CD14-positive monocyte (primary cell): ENCODE measurements around the gene PTPRH. TPM values are rescaled to one million over a fixed set of nuclear protein-coding genes. Genes with fewer than 3 reads are reported as not detected.

ENCODE experiments used
- DNase-seq, 3 donors: peaks; one replicate each; pipeline ENCODE4 v3.0.0-alpha.2; 2011 to 2022
- H2AFZ ChIP-seq: 2 replicates; pipeline ENCODE4 v1.6.0; 2012; ENCODE audit warnings: mild to moderate bottlenecking, low read depth, low read length, inconsistent platforms; ENCODE audit not compliant: insufficient read depth, poor library complexity, severe bottlenecking
- H3K27ac ChIP-seq, 2 donors: 1 replicate in 1 of 2; 2 replicates in 1 of 2; pipeline ENCODE4 v1.5.1; 2012 to 2013; ENCODE audit warnings: low read length in 2 of 2, control low read depth in 1 of 2, inconsistent platforms in 1 of 2, low read depth in 1 of 2, mild to moderate bottlenecking in 1 of 2
- H3K27me3 ChIP-seq, 2 donors: one replicate each; pipeline versions ENCODE4 v1.6.0 to v1.6.1; 2011 to 2013; ENCODE audit warnings: low read length in 2 of 2; ENCODE audit not compliant: control insufficient read depth in 2 of 2, insufficient read depth in 2 of 2
- H3K36me3 ChIP-seq, 2 donors: replicated peaks in 1 of 2; 1 replicate in 1 of 2; 2 replicates in 1 of 2; pipeline versions ENCODE4 v1.5.1 to v1.6.1; 2012 to 2013; ENCODE audit warnings: low read length in 2 of 2, control low read depth in 1 of 2, inconsistent platforms in 1 of 2, mild to moderate bottlenecking in 1 of 2; ENCODE audit not compliant: insufficient read depth in 2 of 2, control insufficient read depth in 1 of 2
- H3K4me1 ChIP-seq, 2 donors: 1 replicate in 1 of 2; 2 replicates in 1 of 2; pipeline versions ENCODE4 v1.5.1 to v1.6.1; 2012 to 2013; ENCODE audit warnings: low read length in 2 of 2, control low read depth in 1 of 2, inconsistent platforms in 1 of 2, mild to moderate bottlenecking in 1 of 2, moderate library complexity in 1 of 2; ENCODE audit not compliant: insufficient read depth in 2 of 2, control insufficient read depth in 1 of 2
- H3K4me2 ChIP-seq: replicated peaks from 2 replicates; pipeline ENCODE3; 2012; ENCODE audit warnings: low read length, moderate library complexity, mild to moderate bottlenecking; ENCODE audit not compliant: poor library complexity, severe bottlenecking; ENCODE audit errors: extremely low read depth
- H3K4me3 ChIP-seq, 3 experiments: fragments of 200-600 bp in 1 of 3; sonication (generic) in 1 of 3; replicated peaks in 1 of 3; 1 replicate in 2 of 3; 2 replicates in 1 of 3; pipeline ENCODE4 v1.5.1; 2011 to 2013; ENCODE audit warnings: low read length in 3 of 3, mild to moderate bottlenecking in 3 of 3, control low read depth in 2 of 3, low read depth in 2 of 3, inconsistent platforms in 1 of 3, moderate library complexity in 1 of 3
- H3K79me2 ChIP-seq: 2 replicates; pipeline ENCODE4 v1.6.0; 2012; ENCODE audit warnings: mild to moderate bottlenecking, control low read depth, inconsistent platforms, low read length, moderate library complexity; ENCODE audit not compliant: insufficient read depth
- H3K9ac ChIP-seq: 2 replicates; pipeline ENCODE4 v1.6.0; 2017; ENCODE audit warnings: low read length, mild to moderate bottlenecking; ENCODE audit not compliant: insufficient read depth, poor library complexity, severe bottlenecking
- H3K9me3 ChIP-seq, 2 donors: replicated peaks in 1 of 2; 1 replicate in 1 of 2; 2 replicates in 1 of 2; pipeline versions ENCODE4 v1.5.1 to v1.6.1; 2012 to 2013; ENCODE audit warnings: low read length in 2 of 2, control low read depth in 1 of 2; ENCODE audit not compliant: control insufficient read depth in 1 of 2, insufficient read depth in 1 of 2
- H4K20me1 ChIP-seq: 2 replicates; pipeline ENCODE4 v1.6.0; 2012; ENCODE audit warnings: mild to moderate bottlenecking, low read length, control low read depth, moderate library complexity; ENCODE audit not compliant: insufficient read depth
- H3K27ac Mint-ChIP-seq, 7 donors: one replicate each; pipeline ENCODE4 v1.8.0; 2020; ENCODE audit warnings: mild to moderate bottlenecking in 7 of 7, mixed read lengths in 7 of 7, moderate library complexity in 6 of 7, inconsistent platforms in 2 of 7
- H3K27me3 Mint-ChIP-seq, 3 donors: one replicate each; pipeline ENCODE4 v1.8.0; 2021 to 2022; ENCODE audit warnings: low read depth in 3 of 3, mild to moderate bottlenecking in 3 of 3, mixed read lengths in 3 of 3, moderate library complexity in 3 of 3, inconsistent platforms in 1 of 3
- H3K36me3 Mint-ChIP-seq, 2 donors: one replicate each; pipeline ENCODE4 v1.8.0; 2020; ENCODE audit warnings: mixed read lengths in 2 of 2, inconsistent platforms in 1 of 2, mild to moderate bottlenecking in 1 of 2
- H3K4me1 Mint-ChIP-seq: one replicate; pipeline ENCODE4 v1.8.0; 2020; ENCODE audit warnings: mild to moderate bottlenecking, mixed read lengths
- H3K4me3 Mint-ChIP-seq, 2 donors: one replicate each; pipeline ENCODE4 v1.8.0; 2020; ENCODE audit warnings: mild to moderate bottlenecking in 2 of 2, mixed read lengths in 2 of 2, moderate library complexity in 1 of 2
- H3K9me3 Mint-ChIP-seq, 7 donors: one replicate each; pipeline ENCODE4 v1.8.0; 2020 to 2022; ENCODE audit warnings: mixed read lengths in 7 of 7, mild to moderate bottlenecking in 6 of 7, moderate library complexity in 6 of 7, inconsistent platforms in 2 of 7
- CTCF ChIP-seq: fragments of 200-600 bp; IDR thresholded peaks from one replicate; pipeline ENCODE4 v1.8.0; 2022; ENCODE audit warnings: antibody characterized with exemption, mild to moderate bottlenecking
- WGBS: methylation state at CpG from one replicate; pipeline ENCODE4 v1.1.5; 2013; ENCODE audit warnings: missing lambda C conversion rate; ENCODE audit not compliant: insufficient coverage; 5-methylcytosine and 5-hydroxymethylcytosine counted together
- intact Hi-C, 2 donors: fragments of 100-400 bp; cut with micrococcal nuclease; formaldehyde crosslinking; loops; one replicate each; pipeline versions ENCODE4 v1.15.0 to v1.15.1; 2023
- polyA plus RNA-seq, 3 donors: library from polyadenylated mRNA; depleted of rRNA in 1 of 3; unstranded in 2 of 3; stranded (reverse) in 1 of 3; fragments of 300-500 nt in 2 of 3; fragments of >200 nt in 1 of 3; fragmentation: Illumina TruSeq in 2 of 3; gene quantifications; 1 replicate in 2 of 3; 2 replicates in 1 of 3; pipeline ENCODE4 v1.2.3, GENCODE V29; 2012 to 2021

PTPRH gene
- polyA plus RNA-seq, 3 donors = 0.08 to 0.53 TPM; not detected in 1

- Mint-ChIP-seq H3K27me3 (peaks cover 7 to 30% (median 13%) of the 10 kb centered on the region in 3 donors), H3K4me3 (no peak overlapping the region), H3K36me3 (no peaks in the 10 kb centered on the region), H3K4me1 (peaks cover 2% of the 10 kb centered on the region), H3K27ac (no peak overlapping the region), H3K9me3 (no peaks in the 10 kb centered on the region)
- Histone ChIP-seq H3K27me3 (no peaks in the 10 kb centered on the region), H3K79me2 (no peaks in the 10 kb centered on the region), H3K9ac (no peak overlapping the region), H3K36me3 (no peaks in the 10 kb centered on the region), H3K4me2 (no peak overlapping the region), H4K20me1 (no peaks in the 10 kb centered on the region), H3K27ac (no peak overlapping the region), H3K4me1 (no peaks in the 10 kb centered on the region), H3K4me3 (no peak overlapping the region), H2AFZ (no peak overlapping the region), H3K9me3 (no peaks in the 10 kb centered on the region)
- TF ChIP-seq CTCF = no peak
- DNase-seq = no peak
- 58% methylated on average over 5 of the region's 5 CpGs for WGBS
- intact Hi-C loops = no loop called here
These were observed 10.7 kb downstream of the PTPRH start for GRCh38 chr19:55198651-55199050.

GRCh38 chr19:55197528-55197927, 11.8 kb downstream of the PTPRH start:
- no CpG with 5 or more reads among the region's 4 CpGs for WGBS
- Mint-ChIP-seq H3K36me3 (no peaks in the 10 kb centered on the region), H3K4me3 (no peak overlapping the region), H3K9me3 (no peaks in the 10 kb centered on the region), H3K27me3 (peaks cover 7 to 32% (median 17%) of the 10 kb centered on the region in 3 donors), H3K4me1 (peaks cover 6% of the 10 kb centered on the region), H3K27ac (no peak overlapping the region)
- no peak for TF ChIP-seq CTCF
- intact Hi-C loops = no loop called here
- Histone ChIP-seq H3K4me2 (no peak overlapping the region), H3K9me3 (no peaks in the 10 kb centered on the region), H2AFZ (no peak overlapping the region), H4K20me1 (no peaks in the 10 kb centered on the region), H3K36me3 (no peaks in the 10 kb centered on the region), H3K4me1 (no peaks in the 10 kb centered on the region), H3K4me3 (no peak overlapping the region), H3K27ac (no peak overlapping the region), H3K79me2 (no peaks in the 10 kb centered on the region), H3K9ac (no peak overlapping the region), H3K27me3 (no peaks in the 10 kb centered on the region)
- no peak for DNase-seq
